ENCODE results near the gene MAP3K7. TPM values are rescaled to one million over a fixed set of nuclear protein-coding genes. Genes with fewer than 3 reads are reported as not detected.

The MAP3K7 gene
- total RNA-seq, 1 experiment from 2014 or later: 17.1 TPM

DNA sequence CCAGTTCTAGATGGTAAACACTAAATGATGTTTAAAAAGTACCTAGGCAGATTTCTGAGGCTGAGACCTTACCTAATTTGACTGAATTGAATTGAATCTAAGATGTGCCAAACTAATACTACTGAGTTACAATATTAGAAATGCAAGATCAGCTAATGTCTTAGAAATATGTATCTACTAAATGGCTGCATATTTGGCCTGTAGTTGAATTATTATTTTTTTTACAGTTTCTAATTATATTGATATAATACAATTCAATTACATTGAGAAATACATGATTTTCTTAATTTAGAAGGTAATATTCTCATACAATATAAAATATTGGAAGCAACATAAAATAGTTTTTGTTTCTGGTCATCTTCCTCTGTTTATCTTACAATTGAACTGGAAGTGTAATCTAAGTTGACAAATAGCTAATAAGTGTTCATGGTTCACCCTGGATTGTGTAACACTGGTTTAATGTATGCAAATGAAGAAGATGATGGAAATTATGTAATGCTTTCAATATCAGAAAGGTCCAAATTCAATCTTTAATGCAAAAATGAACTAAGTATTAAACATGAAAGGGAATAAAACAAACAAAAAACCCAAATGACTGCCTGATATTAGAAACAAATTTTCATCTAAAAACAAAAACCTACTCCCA lies 2.9 kb downstream of the MAP3K7 start:
- Histone ChIP-seq H3K27ac (ENCODE audit: low read length) (no peak overlapping the region), H3K9ac (ENCODE audit: low read length) (no peak overlapping the region), H3K9me2 (replicated peaks; ENCODE audit: low read length) (no peaks in the 10 kb centered on the region), H3F3A (ENCODE audit: low read length, unreplicated experiment) (no peaks in the 10 kb centered on the region), H3K36me3 (ENCODE audit: low read depth, low read length) (no peaks in the 10 kb centered on the region), H3K4me3 (ENCODE audit: low read length) (peak overlapping the region; percentile 98; the same call in 1 of the 2 replicates), H3K79me2 (ENCODE audit: low read length) (peaks cover 79% of the 10 kb centered on the region), H3K4me2 (ENCODE audit: low read length) (peak overlapping the region; percentile 96), H3K4me1 (ENCODE audit: insufficient read depth, low read length) (peaks cover 24% of the 10 kb centered on the region), H3K27me3 (ENCODE audit: low read length) (no peaks in the 10 kb centered on the region), H4K20me1 (ENCODE audit: low read length) (peaks cover 23% of the 10 kb centered on the region), H3K9me3 (ENCODE audit: low read length) (no peaks in the 10 kb centered on the region), H2AFZ (ENCODE audit: low read length) (no peak overlapping the region)
- TF ChIP-seq EZH2 (IDR thresholded peaks at IDR 0.05; ENCODE audit: low read length, unreplicated experiment): no peak
- no peak for TF ChIP-seq EZH2phosphoT487 (IDR thresholded peaks at IDR 0.05; ENCODE audit: borderline replicate concordance, low read length)
- TF ChIP-seq, protein P1, sequence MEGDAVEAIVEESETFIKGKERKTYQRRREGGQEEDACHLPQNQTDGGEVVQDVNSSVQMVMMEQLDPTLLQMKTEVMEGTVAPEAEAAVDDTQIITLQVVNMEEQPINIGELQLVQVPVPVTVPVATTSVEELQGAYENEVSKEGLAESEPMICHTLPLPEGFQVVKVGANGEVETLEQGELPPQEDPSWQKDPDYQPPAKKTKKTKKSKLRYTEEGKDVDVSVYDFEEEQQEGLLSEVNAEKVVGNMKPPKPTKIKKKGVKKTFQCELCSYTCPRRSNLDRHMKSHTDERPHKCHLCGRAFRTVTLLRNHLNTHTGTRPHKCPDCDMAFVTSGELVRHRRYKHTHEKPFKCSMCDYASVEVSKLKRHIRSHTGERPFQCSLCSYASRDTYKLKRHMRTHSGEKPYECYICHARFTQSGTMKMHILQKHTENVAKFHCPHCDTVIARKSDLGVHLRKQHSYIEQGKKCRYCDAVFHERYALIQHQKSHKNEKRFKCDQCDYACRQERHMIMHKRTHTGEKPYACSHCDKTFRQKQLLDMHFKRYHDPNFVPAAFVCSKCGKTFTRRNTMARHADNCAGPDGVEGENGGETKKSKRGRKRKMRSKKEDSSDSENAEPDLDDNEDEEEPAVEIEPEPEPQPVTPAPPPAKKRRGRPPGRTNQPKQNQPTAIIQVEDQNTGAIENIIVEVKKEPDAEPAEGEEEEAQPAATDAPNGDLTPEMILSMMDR (conservative IDR thresholded peaks at IDR 0.05; ENCODE audit: low read depth, low read length): no peak
- no peak for ATAC-seq
- CTCF ChIA-PET: no interaction called here
- intact Hi-C loops (cut with micrococcal nuclease): no loop called here
- BruUV-seq (replicated peaks): no TSS peak
- POLR2A ChIA-PET (ENCODE audit: unreplicated experiment): no interaction called here
- no peak for DNase-seq

DNA sequence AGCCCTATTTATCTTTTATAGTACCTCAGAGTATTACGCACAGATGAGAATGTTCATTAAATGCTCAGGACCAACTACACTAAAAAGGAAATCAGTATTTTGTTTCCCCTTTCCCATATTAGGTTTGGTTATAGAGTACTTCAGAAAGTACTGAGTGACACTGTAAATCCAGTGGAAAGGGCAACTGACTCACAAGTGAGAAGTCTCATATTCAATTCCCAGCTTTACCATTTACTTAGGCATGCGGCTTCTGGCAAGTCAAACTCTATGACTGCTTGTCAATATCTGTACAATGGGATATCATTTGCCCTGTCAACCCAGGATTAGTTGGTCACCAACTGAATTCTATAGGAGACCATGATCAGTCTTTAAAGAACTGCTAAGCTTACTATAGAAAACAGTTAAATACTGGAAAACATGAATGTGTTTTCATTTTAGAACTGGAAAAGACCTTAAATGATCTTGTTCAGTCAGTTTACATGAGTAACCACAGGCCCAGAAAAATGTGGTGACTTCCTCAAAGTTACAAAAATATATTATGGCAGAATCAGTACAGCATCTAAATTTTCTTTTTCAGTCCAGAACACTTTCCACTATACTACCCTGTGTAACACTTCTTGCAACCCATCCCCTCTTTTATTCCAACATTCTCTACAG lies 3.6 kb downstream of the MAP3K7 start:
- peaks cover 24% of the 10 kb centered on the region for H3K4me1 ChIP-seq (ENCODE audit: insufficient read depth, low read length)
- no peak overlapping the region for H3K27ac ChIP-seq (ENCODE audit: low read length)
- no peak overlapping the region for H2AFZ ChIP-seq (ENCODE audit: low read length)
- DNase-seq (no peak), ATAC-seq (no peak)
- peaks cover 86% of the 10 kb centered on the region for H3K79me2 ChIP-seq (ENCODE audit: low read length)
- no peaks in the 10 kb centered on the region for H3K36me3 ChIP-seq (ENCODE audit: low read depth, low read length)
- ChIA-PET POLR2A (ENCODE audit: unreplicated experiment) (no interaction called here), CTCF (no interaction called here)
- no peaks in the 10 kb centered on the region for H3K9me3 ChIP-seq (ENCODE audit: low read length)
- no peak overlapping the region for H3K4me3 ChIP-seq (ENCODE audit: low read length)
- intact Hi-C loops (cut with micrococcal nuclease): no loop called here
- H3K9ac ChIP-seq (ENCODE audit: low read length): no peak overlapping the region
- H4K20me1 ChIP-seq (ENCODE audit: low read length): peaks cover 23% of the 10 kb centered on the region
- TF ChIP-seq EZH2 (IDR thresholded peaks at IDR 0.05; ENCODE audit: low read length, unreplicated experiment): no peak
- TF ChIP-seq EZH2phosphoT487 (IDR thresholded peaks at IDR 0.05; ENCODE audit: borderline replicate concordance, low read length): no peak
- TF ChIP-seq, protein P1 (conservative IDR thresholded peaks at IDR 0.05; ENCODE audit: low read depth, low read length): no peak
- peak overlapping the region; percentile 1; the same call in 1 of the 2 replicates for H3K4me2 ChIP-seq (ENCODE audit: low read length)
- H3K9me2 ChIP-seq (replicated peaks; ENCODE audit: low read length): no peaks in the 10 kb centered on the region
- no peaks in the 10 kb centered on the region for H3K27me3 ChIP-seq (ENCODE audit: low read length)
- BruUV-seq (replicated peaks): no TSS peak
- no peaks in the 10 kb centered on the region for H3F3A ChIP-seq (ENCODE audit: low read length, unreplicated experiment)

DNA sequence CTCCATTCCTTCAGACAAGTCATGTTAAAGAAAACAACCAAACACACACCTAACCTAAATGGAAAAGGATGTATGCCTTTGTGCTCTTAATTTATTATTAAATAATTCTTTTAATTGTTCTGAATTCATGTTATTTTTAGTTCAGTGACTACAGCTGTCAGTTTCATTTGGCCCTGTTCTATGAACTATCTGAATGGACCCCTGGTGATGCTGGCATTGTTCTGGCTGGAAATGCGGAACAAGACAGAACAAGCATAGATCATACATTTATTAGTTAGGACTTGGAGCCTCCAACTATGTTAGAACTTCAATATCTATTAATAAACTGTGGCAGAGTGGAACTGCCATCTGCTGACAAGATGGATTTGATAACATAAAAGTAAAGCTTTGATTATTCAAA lies 5.7 kb downstream of the MAP3K7 start:
- DNase-seq (no peak), ATAC-seq (no peak)
- Histone ChIP-seq H3K9me3 (ENCODE audit: low read length) (no peaks in the 10 kb centered on the region), H3K4me1 (ENCODE audit: insufficient read depth, low read length) (peaks cover 18% of the 10 kb centered on the region; the same call in 1 of the 2 replicates), H4K20me1 (ENCODE audit: low read length) (peaks cover 23% of the 10 kb centered on the region), H3K9ac (ENCODE audit: low read length) (no peak overlapping the region), H3F3A (ENCODE audit: low read length, unreplicated experiment) (no peaks in the 10 kb centered on the region), H3K9me2 (replicated peaks; ENCODE audit: low read length) (no peaks in the 10 kb centered on the region), H3K4me3 (ENCODE audit: low read length) (no peak overlapping the region), H3K27ac (ENCODE audit: low read length) (no peak overlapping the region), H3K79me2 (ENCODE audit: low read length) (peaks cover 96% of the 10 kb centered on the region), H3K27me3 (ENCODE audit: low read length) (no peaks in the 10 kb centered on the region), H2AFZ (ENCODE audit: low read length) (no peak overlapping the region), H3K4me2 (ENCODE audit: low read length) (no peak overlapping the region), H3K36me3 (ENCODE audit: low read depth, low read length) (no peaks in the 10 kb centered on the region; the same call in 1 of the 2 replicates)
- intact Hi-C loops (cut with micrococcal nuclease): no loop called here
- TF ChIP-seq EZH2phosphoT487 (IDR thresholded peaks at IDR 0.05; ENCODE audit: borderline replicate concordance, low read length) (no peak), EZH2 (IDR thresholded peaks at IDR 0.05; ENCODE audit: low read length, unreplicated experiment) (no peak)
- TF ChIP-seq, protein P1 (conservative IDR thresholded peaks at IDR 0.05; ENCODE audit: low read depth, low read length): no peak
- BruUV-seq (replicated peaks): no TSS peak
- ChIA-PET CTCF (no interaction called here), POLR2A (ENCODE audit: unreplicated experiment) (no interaction called here)
